Endothelial cell of hepatic sinusoid (primary cell): ENCODE data around the gene PTPN5.

Experiments
- in situ Hi-C: cut with HindIII; loops from 2 replicates; pipeline ENCODE4 v1.10.0; 2017; ENCODE audit warnings: low sequenced_read_pairs

Gene PTPN5

DNA sequence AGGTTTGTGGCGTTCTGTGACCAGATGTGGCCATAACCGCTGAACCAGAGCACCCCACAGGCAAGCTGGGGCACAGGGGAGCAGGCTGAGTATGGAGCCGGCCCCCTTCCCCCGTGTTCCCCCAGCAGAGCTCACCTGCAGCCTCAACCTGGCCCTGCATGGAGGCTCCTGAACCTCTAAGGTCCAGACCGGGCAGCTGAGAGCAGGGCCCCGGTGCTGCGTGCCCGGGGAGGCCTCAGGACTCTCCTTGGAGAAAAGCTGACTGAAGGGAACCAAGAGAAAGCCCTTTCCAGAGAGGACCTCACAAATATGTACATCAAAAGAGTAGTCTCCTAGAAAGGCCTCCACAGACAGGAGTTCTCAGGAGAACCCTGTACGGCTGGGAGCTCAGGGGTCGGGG, 48.2 kb downstream of the PTPN5 start:
- in situ Hi-C loops: no loop called here

DNA sequence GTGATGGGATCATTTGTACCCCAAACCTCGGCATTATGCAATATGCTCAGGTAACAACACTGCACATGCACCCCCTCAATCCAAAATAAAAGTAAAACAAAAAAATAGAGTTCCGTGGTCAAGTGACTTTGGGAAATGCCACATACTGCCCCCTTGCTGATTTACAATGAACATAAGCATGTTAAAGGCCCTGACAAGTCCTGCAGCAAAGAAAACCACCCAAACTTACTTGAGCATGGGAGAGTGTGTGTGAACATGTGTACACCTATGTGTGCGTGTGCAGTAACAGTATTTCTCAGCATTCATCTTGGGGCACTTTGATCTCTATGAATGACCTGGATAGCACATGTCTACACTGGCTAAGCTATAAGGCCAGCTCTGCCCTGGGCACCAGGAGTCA, 49.8 kb downstream of the PTPN5 start:
- in situ Hi-C loops: no loop called here

DNA sequence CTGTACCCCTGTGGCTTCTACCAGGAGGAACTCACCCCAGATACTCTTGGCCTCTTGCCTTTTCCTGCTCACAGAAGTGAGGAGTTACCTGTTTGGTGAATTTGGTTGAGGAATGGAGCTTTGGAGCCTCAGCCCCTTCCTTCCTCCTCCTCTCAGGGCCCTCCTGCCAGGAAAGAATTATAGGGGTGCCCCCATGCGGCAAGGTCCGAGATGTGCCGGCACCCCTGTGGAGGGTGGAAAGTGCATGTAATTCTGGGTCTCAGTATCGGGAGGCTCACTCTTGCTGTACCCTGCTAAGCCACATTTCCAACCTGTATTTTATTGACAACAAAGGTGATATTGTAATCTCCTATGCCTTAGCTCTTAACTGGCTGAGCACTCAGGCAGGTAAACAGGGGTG, 51.9 kb downstream of the PTPN5 start:
- in situ Hi-C loops: no loop called here

DNA sequence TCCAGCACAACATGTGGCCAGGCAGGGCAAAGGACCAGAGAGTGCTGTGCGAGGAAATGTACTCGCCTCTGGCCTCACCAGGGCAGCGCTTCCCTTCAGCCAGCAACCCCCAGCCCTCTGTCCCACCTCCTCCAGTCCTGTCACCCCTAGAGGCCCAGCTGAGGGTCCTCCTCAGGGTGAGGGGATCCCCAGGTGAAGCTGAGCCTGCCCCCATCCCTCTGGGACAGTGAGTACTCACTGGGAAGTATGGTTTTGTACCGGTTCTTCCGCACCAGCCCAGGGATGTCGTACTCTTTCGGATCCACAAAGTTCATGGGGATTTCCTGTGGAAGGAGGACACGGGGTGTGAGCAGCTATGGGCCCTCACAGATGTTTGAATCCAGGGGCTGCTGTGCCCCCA, 54.0 kb downstream of the PTPN5 start:
- in situ Hi-C loops: no loop called here

DNA sequence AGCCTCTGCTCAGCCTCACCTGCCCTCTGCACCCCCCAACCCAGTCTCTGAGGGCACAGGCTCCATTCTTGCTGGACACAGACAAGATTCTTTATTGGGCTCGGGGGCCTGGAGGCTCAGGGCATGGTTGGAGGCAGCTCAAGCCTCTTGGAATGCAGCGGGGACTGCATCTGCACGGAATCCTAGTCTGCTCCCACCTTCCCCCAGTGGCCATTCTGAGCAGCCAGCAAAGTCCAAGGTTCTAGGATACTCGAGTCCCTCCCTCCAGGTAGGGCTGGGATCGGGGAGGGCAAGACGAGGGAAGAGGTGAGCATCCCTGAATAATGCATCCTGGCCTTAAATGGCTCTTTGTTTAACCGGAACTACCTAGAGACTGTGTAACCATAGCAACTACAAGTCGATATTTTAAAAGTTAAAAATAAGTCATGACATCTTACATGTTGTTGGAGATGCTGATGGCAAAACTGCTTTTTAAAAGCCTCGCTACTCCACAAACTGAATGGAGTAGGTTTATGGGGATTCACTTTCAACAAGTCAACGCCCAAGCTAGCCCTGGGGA, 54.9 kb downstream of the PTPN5 start:
- in situ Hi-C loops: no loop called here

DNA sequence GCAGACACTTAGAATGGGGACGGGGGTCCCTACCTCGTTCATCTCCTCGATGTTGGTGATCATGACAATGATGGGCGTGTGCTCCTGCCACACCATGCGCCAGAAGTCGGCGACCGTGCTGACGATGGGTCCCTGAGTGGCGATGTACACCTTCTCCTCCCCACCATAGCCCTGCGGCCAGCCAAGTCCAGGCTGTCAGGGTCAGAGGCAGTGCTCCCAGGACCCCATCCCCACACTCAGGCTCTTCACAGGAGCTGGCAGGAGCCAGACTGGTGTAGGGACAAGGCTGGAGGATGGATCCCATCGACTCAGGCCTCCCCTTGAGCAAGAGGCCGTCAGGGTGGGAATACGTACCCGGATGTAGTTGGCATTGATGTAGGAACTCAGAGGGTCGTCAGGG, 58.4 kb downstream of the PTPN5 start:
- in situ Hi-C loops: no loop called here

DNA sequence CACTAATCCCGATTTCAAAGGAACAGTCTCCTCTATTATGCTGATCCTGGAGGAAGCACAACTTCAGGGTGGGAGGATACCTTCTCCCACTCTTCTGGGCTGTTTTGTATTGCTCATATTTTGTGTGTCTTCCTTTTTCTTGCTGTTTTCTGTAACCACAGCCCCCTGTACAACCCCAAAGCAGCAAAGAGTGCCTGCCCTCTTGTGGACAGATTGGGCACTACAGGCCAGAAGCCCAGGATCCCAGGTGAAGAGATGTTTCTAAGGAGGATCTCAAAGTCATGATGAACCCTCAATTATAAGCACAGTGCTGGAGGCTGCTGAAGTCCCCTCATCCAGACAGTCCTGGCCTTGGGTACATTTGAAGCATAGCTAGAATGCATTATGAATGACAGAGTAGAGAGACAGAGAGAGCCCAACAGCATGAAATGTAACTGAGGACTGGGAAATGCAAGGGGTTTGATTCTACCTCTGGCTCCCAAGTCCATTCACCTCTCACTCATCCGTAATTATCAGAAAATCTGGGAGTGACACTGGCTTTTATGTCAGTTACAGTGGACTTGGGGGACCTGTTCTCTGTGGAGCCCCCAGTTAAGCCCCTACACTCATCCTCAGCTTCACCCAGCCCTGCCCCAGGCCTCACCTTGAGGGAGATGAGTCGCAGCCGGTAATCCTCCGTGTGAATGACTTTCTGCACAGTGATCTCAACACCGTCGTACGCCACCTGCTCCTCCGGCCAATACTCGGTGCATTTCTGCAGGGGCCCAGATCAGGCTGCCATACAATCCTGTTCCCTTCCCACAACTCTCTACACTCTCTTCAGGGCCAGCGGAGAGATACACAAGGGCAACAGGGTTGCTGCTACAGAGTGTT, 59.4 kb downstream of the PTPN5 start:
- in situ Hi-C loops: no loop called here

DNA sequence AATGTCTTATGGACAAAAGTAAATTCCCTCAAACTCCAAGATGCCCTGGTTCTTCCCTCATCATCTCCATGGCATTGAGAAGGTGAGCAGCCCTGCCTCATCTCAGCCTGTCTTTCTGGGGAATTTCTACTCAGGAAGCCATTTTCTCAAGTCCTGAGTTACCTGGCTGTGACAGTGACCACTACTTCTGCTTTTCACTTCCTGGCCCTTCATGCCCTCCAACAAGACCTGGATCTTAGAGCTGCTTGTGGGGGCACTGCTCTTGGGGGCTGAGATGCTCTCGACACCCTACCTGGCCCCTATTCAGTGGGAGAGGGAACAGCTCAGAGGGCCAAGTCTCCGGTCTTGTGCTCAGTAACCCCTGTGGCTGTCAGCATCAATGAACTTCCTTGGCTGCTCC, 60.2 kb downstream of the PTPN5 start:
- in situ Hi-C loops: no loop called here

DNA sequence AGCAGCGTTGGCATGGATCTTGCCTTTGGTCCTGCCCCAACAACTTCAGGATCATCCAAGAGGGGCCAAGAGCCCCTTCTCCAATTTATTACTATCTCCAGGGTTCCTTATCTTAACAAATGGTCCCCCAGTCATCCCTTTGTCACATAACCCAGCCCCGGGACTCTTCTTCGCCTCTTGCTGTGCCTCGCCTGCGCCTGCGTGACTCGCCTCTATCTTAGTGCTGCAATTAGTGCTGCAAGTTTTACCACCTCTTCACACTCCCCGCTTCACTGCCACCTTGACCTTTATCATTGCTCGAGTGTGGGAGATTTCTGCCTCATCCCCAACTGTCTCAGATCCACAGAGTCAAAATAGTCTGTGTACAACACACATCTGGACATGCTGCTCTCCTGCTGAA, 61.6 kb downstream of the PTPN5 start:
- in situ Hi-C loops: no loop called here

DNA sequence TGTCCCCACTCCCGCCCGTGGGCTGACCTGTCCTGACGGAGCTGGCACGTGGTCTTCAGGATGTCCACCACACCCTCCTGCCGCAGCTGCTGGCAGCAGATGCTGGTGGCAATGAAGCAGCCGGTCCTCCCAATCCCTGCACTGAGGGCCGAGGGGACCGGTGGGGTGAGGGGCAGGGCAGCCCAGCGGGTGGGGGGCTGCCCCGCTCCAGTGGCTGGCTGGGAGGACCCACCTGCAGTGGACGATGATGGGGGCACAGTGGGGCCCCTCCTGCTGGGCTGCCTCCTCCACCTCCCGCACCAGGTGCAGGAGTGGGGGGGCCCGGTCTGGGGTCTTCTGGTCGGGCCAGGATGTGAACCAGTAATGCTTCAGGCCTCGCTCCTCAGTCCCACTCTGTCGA, 62.2 kb downstream of the PTPN5 start:
- in situ Hi-C loops: no loop called here

DNA sequence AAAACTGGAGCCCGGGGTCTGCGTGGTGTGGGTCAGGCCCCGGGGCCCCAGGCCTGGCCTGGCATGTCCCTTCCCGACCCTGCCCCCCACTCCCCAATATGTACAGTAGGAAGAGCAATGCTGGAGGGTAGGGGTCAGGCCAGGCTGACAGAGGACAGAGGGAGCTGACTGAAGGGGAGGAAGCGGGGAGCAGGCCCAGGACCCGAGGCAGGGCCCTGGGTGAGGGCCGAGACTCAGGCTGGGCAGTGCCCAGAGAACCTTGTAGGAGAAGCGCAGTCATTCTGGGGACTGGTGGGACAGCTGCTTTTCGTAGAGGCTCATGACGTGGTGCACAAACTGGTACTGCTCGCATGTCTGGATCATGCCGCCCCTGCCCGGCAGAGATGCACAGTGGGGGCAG, 62.9 kb downstream of the PTPN5 start:
- in situ Hi-C loops: no loop called here

DNA sequence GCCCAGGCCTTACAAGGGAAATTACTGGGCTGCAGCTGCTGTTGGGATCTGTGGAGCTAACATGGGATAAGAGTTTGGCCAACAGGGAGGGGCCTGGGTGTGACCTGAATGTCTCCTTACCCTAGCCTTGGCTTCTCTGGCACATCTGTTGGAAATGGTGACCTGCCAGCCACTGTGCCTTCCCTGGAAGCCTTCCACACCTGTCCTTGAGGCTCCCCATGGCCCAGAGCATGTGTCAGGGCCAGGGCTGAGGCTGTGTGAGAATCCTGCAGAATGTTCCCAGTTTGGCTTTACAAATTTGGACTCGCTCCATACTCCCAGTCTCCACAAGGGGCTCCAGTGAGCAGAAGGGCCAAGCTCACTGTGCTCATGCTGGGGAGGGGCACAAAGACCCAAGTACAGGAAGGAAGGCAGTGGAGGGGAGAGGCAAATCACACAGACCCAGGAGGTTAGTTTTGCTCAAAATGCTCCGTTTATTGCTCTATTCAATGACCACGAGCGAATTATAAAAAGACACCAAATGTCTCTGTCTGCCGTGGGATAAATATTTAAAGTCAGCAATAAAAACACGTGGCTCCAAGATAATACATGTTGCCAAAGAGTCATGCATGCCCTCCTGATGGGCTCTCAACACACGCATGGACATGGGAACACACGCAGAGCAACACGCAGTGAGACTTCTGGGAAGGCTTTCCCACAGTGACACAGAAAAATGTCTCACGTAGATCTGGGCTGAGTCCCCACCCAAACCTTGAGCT, 63.9 kb downstream of the PTPN5 start:
- in situ Hi-C loops: no loop called here

DNA sequence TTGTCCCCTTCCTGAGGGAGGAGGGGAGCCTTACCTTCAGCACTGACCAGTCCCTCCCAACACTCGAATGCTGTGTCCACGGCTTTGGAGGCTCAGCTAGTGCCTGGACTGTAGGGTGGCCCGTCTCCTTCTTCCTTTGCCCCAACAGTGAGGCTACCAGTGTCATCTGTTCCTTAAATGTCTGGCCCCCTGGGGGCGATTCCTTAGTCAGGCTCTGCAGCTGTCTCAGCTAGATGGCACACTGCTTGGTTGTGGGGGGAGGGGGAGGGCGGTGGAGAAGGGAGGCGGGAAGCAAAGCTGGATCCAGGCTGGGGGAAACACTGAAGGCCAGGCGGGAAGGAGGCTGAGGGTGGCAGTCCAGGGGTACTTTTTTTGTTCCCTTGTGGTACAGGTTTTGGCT, 65.6 kb downstream of the PTPN5 start, which contains the start of gene IGSF22:
Gene IGSF22 (minus strand): TSS at position 149 of the 400 bp plus-strand sequence. CDS start 1,952 bp downstream, outside the sequence.
- in situ Hi-C loops: no loop called here

DNA sequence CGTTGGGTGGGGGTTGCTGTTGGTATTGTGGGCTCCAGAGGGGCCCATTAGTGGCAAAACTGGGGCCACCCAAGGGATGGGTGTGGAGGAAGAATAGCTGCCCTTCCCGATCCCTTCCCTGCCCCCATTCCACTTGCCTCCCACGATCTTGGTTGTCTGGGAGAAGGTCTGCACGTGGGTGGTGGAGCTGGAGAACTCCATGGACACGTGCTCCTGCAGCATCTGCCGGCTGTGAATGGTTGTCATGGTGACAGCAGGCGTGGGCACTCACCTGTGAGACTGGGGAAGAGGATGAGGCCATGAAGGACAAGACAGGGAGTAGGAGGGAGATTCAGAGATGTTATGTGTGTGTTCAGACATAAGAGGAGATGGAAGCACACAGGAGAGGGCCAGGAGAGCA, 67.6 kb downstream of the PTPN5 start:
- in situ Hi-C loops: no loop called here

DNA sequence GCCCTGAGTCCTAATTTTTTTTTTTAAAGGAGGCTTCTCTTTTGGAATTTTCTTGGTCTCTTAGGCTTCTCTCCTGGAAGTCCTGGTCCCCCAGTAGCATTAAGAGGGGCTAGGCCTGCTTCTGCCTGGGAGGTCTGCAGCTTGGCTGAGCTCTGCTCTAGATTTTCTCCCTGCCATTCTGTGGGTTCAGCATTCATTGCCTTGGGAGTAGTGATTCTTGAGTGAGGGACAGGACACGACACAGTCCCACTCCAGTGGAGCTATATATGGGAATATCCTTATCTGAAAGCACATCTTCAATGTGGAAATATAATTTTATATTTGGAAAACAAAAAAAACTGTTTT, 69.3 kb downstream of the PTPN5 start:
- in situ Hi-C loops: no loop called here

DNA sequence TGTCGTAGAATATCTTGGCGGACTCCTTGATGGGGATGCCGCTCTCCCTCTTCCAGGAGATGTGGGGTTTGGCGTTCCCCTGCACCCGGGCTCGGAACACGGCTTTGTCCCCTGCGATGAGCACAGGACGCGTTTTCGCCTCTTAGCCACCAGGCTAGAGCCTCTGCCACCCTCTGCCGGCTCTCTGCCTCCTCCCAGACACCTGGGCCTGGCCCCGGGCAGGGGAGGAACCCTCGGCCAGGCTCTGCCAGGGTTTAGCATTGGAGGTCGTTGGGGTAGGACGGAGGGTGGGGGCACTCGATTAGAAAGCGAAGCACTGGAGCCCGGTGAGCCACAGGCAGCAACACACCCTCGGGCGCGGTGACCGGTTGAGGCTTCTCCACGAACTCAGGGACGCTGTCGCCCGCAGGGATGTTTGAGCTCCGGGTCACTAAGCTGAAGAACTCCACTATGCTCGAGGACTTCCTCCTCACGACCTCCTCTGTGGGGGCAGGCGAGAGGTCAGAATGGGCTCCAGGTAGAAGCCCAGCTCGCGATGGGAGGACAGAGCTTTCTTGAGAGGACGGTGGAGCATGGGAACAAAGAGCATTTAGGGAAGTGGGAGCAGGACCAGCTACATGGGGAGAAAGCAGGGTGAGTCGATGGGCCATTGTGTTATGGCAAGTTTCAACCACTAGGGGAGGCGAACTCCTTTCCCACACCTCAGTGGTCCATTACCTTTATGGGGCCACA, 69.9 kb downstream of the PTPN5 start:
- in situ Hi-C loops: no loop called here

DNA sequence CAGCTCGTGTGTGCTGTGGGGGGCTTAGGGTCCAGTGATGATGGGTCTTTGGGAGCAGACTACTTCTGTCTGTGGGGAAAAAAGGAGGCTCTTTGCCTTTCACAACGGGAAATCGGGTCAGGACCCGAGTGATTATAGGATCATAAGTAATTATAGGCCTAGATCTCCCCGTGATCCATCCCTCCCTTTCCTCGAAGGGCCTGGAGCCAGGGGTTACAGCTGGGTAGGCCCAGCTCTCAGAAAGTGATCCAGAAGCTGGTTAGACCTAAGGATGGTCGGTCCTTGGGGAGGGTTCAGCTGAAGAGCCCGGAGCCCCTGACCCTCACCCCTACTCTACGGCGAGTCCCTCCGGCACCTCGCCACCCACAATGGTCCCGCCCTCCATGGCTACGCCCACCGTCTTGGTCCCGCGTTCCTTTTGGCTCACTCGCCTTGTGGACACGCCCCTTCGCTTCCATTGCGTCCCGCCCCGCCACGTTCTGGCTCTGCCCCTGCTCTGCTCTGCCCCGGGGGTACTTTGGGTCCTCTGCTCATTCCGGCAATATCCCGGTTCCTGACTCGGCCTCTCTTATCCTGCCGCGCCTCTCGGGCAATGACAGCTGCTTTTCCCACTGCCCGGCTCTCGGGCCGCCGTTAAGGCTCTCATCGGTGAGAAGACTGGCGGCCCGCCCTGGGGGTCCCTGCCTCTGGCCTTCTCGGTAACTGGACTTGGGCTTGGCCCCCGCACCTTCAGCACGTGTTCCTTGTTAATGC, 70.6 kb downstream of the PTPN5 start:
- in situ Hi-C loops: no loop called here

DNA sequence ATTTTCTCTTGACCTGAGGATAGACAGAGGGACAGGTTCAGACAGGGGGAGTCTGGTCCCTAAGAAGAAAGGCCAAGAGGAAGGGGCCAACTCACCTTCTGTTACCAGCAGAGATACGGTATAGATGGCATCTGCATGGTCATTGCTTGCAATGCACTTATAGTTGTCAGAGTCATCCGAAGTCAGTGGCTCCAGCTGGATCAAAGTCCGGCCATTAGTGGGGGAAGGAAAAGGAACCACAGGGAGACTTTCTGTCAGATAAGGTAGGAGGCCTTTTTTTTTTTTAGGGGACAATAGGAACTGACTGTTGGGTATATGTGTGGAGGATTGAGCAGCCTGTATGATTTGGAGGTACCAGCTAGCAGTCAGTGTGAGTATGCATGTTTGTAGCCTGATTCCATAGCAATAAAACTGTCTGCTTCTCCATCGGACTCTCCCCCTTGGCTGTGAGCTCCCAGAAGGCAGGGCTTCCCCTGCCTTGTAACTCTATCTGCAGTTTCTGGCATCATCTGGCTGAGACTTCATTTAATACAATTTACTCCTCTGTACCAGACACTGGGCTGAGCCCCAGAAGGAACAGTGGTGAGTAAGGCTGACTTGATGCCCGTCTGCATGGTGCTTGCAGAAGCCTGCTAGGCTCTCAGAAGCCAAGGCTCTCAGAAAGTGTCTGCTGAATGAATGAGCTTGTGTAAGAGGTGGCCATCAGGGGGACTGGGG, 71.3 kb downstream of the PTPN5 start:
- in situ Hi-C loops: no loop called here

DNA sequence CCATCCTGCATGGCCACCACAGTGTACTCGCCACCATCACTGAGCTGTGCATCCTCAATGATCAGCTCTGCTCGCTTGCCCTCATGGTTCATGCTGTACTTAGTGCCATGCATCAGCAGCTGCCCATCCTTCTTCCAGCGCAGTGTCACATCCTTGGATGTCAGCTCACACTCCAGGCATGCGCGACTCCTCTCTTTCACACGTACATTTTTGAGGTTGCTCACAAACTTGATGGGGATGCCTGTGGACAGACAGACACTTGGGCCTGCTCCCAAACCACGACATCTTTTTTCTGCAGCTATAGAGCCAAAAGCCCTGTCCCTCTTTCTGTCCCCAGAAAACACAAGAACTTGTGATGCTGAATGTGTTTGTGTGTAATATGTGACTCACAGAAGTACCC, 76.1 kb downstream of the PTPN5 start:
- in situ Hi-C loops: no loop called here

DNA sequence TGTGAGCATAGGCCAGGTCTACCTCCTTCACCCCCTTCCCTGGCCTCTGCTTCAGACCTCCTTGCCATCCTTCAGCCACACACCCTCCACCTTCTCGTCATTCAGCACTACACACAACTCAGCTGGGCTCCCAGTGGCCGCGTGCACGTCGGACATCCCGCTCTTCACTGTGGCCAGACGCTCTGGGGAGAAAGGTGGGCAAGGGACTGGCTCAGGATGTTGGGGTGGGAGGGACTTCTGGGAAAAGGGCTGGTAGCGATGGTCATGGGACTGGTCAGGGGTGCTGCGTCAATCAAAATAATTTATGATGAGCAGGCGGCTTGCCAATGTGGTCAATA, 77.2 kb downstream of the PTPN5 start:
- in situ Hi-C loops: no loop called here
